Cortex of kidney (tissue), 1 donor: ENCODE results near the gene GRID1.

Experiments
- DNase-seq: peaks from one replicate; lab custom pipeline; 2025; lab: John Stamatoyannopoulos, UW

The GRID1 gene

GRCh38 chr10:85650791-85651496, 715.7 kb downstream of the GRID1 start:
- no peak for DNase-seq

- no peak for DNase-seq
Observed at GRCh38 chr10:85649461-85649860, 717.1 kb downstream of the GRID1 start.

- no peak for DNase-seq
Observed at GRCh38 chr10:85648279-85648754, 718.3 kb downstream of the GRID1 start.

- DNase-seq, result no peak
Observed at GRCh38 chr10:85647741-85648140, 718.9 kb downstream of the GRID1 start.

DNA sequence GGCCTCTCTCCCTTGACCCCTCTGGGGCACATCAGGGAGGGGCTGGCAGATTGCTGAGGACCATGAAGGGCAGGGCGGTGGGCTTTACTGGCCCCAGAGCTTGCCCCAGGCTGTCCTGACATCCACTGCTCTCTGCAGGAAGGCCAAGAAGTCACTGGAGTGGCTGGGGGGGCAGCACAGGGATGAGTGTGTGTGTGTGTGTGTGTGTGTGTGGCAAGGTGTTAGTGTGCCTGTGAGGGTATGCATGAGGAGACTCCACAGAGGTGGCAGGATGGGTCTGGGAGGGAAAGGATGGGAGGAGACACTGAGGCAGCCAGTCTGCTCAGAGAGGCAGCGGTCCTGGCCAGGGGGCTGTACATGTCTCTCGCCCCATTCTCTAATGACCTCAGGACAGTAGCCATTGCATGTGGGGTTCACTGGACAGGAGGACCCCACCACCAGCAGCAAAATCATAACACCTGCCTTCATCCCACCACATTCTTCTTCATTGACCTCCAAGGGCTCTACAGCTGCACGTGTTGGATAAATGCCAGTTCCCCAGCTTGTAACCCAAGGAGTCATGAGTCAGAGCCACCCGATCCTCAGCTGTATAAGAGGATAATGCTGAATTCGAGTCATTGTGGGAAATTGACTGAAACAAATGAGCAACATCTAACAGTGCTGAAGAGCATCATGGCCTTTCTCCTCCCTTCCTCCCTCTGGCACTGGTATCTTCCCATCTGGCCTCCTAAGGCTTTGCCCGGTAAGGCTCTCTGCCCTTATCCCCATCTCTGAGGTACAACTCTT, 720.5 kb downstream of the GRID1 start:
- DNase-seq, result no peak

DNA sequence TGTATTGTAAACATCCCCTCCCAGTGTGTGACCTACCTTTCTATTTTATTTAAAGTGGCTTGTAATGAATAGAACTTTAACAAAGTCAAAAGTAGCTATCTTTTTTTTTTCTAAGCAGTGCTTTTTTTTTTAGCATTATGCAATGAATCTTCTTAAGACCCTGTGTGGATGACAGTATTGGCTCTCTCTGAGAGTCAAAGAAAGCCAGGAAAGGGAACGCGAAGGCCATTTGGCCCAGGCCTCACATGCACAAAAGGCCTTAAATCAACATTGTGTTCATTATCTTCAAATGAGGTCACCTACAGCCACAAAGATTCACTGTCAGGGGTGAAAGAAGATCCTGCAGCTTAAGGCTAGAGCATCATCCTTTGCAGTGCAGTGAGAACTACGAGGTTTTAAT, 721.5 kb downstream of the GRID1 start:
- no peak for DNase-seq

GRCh38 chr10:85643845-85644525, 722.6 kb downstream of the GRID1 start:
- no peak for DNase-seq

GRCh38 chr10:85643171-85643844, 723.3 kb downstream of the GRID1 start:
- DNase-seq, result no peak

DNA sequence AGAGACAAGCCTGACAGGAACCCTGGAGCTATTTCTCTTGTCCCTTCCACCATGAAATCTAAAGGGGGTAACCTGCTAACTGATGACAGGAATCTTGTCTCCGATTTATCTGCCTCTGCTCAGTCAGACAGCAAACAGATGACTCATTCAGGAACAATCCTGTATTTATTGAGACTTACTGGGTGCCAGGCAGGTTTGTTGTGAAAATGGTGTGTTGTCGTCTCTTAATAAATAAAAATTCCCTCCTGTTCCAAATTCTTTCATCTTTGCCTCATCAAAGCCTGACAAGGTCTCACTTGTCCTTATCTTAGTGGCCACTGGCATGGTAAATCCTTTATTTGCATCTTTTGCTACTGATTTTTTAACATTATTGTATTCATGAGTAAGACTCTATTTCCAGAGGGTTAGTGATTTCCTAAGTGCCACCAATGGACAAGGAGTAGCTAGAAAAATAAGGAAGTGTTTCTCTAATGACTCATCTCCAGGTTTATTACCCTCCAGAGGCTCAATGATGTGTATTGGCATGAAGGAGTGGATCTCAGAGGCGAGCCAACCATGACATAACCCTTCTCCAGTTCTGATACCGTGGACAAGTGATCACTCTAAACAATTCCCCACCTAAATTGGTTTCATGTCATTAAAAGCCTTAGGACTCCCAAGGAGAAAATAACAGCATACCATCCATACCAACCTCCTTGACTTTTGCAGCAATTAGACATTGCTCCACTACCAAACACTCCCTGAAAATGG, 724.0 kb downstream of the GRID1 start:
- DNase-seq, result no peak

GRCh38 chr10:85642082-85642420, 724.5 kb downstream of the GRID1 start:
- no peak for DNase-seq

GRCh38 chr10:85641479-85642009, 725.1 kb downstream of the GRID1 start:
- DNase-seq, result no peak

DNA sequence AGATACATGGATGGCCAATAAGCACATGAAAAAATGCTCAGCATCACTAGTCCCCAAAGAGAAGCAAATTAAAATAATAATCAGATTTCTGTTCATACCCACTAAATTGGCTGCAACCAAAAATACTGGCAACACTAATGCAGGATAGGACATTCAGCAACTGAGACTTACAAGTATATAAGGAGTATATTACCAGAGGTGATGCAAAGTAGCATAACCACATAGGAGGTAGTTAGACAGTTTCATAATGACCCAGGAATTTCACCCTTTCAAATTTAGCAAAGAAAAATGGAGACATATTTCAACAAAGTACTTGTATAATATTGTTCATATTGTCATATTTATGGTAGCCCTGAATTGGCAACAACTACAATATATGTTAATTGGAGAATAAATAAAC, 727.8 kb downstream of the GRID1 start:
- no peak for DNase-seq

DNA sequence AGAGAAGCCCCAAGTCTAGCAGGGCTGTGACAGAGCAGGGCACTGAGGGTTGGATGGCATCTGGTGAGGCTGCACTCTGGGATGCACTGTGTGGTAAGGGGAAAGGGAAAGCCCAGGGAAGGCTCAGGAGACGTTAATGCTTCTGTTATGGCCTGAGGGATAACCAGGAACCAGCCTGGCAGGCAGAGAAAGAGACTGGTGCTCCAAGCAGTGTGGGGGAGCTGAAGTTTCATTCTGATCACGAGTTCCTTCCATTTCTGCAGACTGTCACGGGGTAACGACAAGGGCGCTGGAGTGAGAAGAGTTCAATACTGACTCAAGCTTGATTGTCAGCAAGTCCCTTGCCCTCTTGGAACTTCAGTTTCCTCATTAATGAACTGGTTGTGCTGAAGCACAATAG, 730.9 kb downstream of the GRID1 start:
- no peak for DNase-seq

DNA sequence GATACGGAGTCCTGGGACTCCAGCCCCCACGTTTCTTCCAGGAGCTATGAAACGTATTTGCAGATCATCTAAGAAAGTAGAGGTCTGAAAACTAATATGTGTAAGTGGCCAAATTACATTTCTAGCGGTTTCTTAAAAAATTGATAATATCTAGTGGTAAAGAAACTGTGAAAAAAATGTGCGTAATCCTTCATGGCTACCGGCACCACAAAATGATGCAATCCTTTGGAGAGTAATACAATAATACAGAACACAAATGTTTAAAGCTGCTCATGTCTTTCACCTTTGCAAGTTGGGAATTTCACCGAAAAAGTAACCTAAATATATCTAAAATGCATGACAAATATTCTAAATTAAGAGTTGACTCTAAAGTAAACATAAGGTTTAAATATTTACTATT, 742.1 kb downstream of the GRID1 start:
- DNase-seq, result no peak

DNA sequence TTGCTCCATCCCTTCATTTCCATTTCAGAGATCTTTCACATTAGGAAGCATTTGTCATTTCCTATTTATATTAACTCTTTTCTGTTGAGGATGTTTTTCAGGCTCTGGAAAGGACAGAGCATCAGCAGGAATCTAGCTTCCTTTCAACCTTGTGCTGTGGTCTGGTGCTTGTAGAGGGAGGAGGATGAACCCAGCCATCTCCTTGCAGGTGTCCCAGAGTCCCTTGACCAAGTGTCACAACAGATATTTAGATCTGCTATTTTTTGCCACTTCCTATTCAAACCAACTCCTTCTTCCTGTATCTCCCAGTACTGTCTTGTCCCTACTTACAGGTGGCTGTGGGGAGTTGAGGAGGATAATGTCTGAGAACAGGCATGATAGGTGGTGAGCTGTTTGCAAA, 742.8 kb downstream of the GRID1 start:
- no peak for DNase-seq

DNA sequence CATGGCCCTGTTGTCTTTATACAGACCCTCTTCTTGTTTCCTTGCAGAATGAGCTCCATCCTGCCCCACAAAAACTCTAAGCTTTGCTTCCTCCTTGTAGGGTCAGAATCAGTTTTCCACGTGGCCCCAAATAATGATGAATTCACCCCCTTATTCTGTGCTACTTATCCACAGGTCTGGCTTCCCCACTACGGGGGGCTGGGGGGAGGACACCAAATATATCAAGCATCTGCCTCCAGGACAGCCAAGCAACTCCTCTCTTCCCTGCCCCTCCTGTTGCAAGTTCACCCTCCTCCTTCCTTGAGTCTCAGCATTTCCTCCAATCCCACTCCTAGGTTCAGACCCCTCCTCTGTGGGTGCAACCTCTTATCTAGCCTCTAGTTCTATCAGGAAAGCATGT, 743.3 kb downstream of the GRID1 start:
- DNase-seq, result no peak

GRCh38 chr10:85622425-85622824, 744.2 kb downstream of the GRID1 start:
- no peak for DNase-seq

DNA sequence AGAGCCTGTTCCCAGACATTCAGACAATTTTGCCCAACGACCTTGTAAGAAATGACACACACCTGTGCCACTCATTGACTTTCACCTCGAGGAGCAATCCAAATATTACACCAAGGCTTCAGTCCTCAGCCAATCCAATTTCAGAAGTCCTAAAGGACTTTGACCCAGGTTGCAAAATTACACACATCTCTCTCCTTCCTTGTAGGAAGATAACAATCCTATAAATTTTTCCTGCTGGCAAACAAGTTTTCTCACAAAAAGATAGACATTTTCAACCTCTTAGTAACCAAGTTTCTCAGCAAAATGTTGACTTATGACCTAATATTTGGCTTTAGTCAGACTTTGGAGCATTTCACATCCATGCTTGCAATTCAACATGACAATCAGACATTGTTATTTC, 745.0 kb downstream of the GRID1 start:
- no peak for DNase-seq

GRCh38 chr10:85620807-85621206, 745.8 kb downstream of the GRID1 start:
- DNase-seq, result no peak

DNA sequence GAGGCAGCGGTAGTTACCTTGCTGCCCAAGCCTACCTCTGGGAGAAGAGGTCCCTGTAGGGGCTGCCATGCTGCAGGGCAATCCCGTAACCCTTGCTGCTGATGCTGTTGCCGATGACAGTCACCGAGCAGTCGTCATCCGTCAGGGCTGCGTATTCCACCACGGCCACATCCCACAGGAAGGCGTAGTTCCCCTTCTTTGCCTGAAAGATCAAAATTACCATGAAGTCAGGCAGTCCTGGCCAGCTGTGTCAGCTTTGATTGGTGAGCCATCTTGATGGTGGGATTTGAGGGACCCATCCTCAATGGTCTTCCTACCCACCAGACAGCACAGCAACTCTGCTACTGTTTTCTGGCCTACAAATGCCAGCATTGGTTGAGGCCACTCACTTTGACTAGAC, 746.8 kb downstream of the GRID1 start:
- DNase-seq, result no peak

DNA sequence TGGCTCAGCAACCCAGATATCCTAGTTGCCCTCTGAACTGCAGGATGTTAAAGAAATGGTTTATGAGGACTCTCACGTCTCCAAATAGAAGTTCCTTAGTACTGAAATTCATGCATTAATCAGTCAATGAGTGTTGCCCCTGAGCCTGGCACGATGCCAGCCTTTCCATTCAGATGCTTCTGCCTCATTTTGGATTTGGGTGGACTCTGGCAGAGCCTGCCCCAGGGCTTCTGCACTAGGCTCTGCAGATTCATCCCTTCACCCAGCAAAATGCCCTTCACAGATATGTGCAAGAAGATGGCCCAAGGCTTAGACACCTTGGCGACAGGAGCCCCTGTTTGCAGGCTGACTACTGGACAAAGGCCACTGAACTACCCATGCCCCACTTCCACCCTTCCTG, 747.8 kb downstream of the GRID1 start:
- no peak for DNase-seq
